Stimulated activated CD4-positive, alpha-beta T cell treated with anti-CD3 and anti-CD28 coated beads, Interleukin-15, amount 100 ng/mL, for 1 hour (primary cell): Measurements from ENCODE around the gene AGPAT4.
"Not testable (repeated sequence)": the region's sequence is repeated elsewhere in the genome, so short reads cannot be mapped to it uniquely, and the experiment has no call there.

Experiments used
- DNase-seq, 2 donors: peaks; one replicate each; pipeline ENCODE4 v3.0.0-alpha.2; 2020; ENCODE audit warnings: low read depth in 1 of 2, low spot score in 1 of 2

Gene AGPAT4

GRCh38 chr6:161207200-161207599 lies 66.7 kb downstream of the AGPAT4 start:
- DNase-seq: no peak

GRCh38 chr6:161204866-161205557 lies 68.8 kb downstream of the AGPAT4 start:
- DNase-seq: no peak

- no peak for DNase-seq
Observed at GRCh38 chr6:161200610-161201370, 73.1 kb downstream of the AGPAT4 start.

- DNase-seq: no peak
Observed at GRCh38 chr6:161199850-161200249, 74.0 kb downstream of the AGPAT4 start.

GRCh38 chr6:161198783-161199460 lies 74.9 kb downstream of the AGPAT4 start:
- DNase-seq: no peak

GRCh38 chr6:161198176-161198575 lies 75.7 kb downstream of the AGPAT4 start:
- DNase-seq: no peak

GRCh38 chr6:161195386-161195785 lies 78.5 kb downstream of the AGPAT4 start:
- no peak for DNase-seq

- DNase-seq: no peak
Observed at GRCh38 chr6:161194374-161194773, 79.5 kb downstream of the AGPAT4 start.

- no peak for DNase-seq
Observed at GRCh38 chr6:161192636-161193411, 81.0 kb downstream of the AGPAT4 start.

- no peak for DNase-seq
Observed at GRCh38 chr6:161191671-161192070, 82.2 kb downstream of the AGPAT4 start.

GRCh38 chr6:161191007-161191406 lies 82.9 kb downstream of the AGPAT4 start:
- DNase-seq: no peak

- DNase-seq: no peak
Observed at GRCh38 chr6:161189891-161190290, 84.0 kb downstream of the AGPAT4 start.

GRCh38 chr6:161188547-161189465 lies 85.1 kb downstream of the AGPAT4 start:
- no peak for DNase-seq

GRCh38 chr6:161186173-161186769 lies 87.6 kb downstream of the AGPAT4 start:
- DNase-seq: no peak

GRCh38 chr6:161181121-161181520 lies 92.7 kb downstream of the AGPAT4 start:
- DNase-seq: no peak

GRCh38 chr6:161178155-161178554 lies 95.7 kb downstream of the AGPAT4 start:
- DNase-seq: not testable (repeated sequence)

- not testable (repeated sequence) for DNase-seq
Observed at GRCh38 chr6:161176428-161176827, 97.4 kb downstream of the AGPAT4 start.

GRCh38 chr6:161172769-161173168 lies 101.1 kb downstream of the AGPAT4 start:
- DNase-seq: not testable (repeated sequence)

- no peak for DNase-seq
Observed at GRCh38 chr6:161171207-161171606, 102.7 kb downstream of the AGPAT4 start.

GRCh38 chr6:161169696-161170095 lies 104.2 kb downstream of the AGPAT4 start:
- no peak for DNase-seq
